HepG2 (cell line): ENCODE results near the gene CAPN14. TPM values are rescaled to one million over a fixed set of nuclear protein-coding genes. Genes with fewer than 3 reads are reported as not detected.

Source experiments
- ATAC-seq: fragments of 200-7000 bp; cut with Tn5 transposase; 3 replicates; pipeline ENCODE4 v1.9.1; 2020; ENCODE audit warnings: mild to moderate bottlenecking, moderate library complexity
- BruUV-seq: library from RNA; stranded (reverse); fragments of 400-500 nt; replicated peaks from 2 replicates; lab custom pipeline; 2021; lab: Mats Ljungman, UMichigan
- CTCF ChIA-PET: fragments of 300-600 bp; formaldehyde crosslinking; extraction: SDS; loops from one replicate; lab custom pipeline; 2021; ENCODE audit warnings: low total read pairs, inconsistent platforms, low intra/inter-chr PET ratio; lab: Yijun Ruan, JAX
- POLR2A ChIA-PET: fragments of 350-600 bp; sonication (Branson Sonifier 250); formaldehyde crosslinking; loops from one replicate; lab custom pipeline; 2020; ENCODE audit warnings: antibody characterized with exemption, inconsistent platforms; lab: Yijun Ruan, JAX
- DNase-seq: peaks from one replicate; pipeline ENCODE4 v3.0.0-alpha.2; 2015; ENCODE audit warnings: low spot score
- FAIRE-seq: peaks from 3 replicates; lab custom pipeline; 2011; peaks lifted over from hg19 to GRCh38; lab: Jason Lieb, UNC
- H2AFZ ChIP-seq: one replicate; pipeline ENCODE4 v1.6.1; 2011; ENCODE audit warnings: low read length, inconsistent platforms
- H3K27ac ChIP-seq: fragments of 300-600 bp; 3 replicates; pipeline ENCODE4 v1.8.0; 2011; ENCODE audit warnings: mixed run types, mild to moderate bottlenecking, mixed read lengths, low read length, inconsistent platforms; ENCODE audit not compliant: insufficient read depth; ENCODE audit errors: extremely low read length
- H3K27me3 ChIP-seq, 2 experiments: fragments of 200-600 bp in 1 of 2; 2 replicates in 1 of 2; 3 replicates in 1 of 2; pipeline versions ENCODE4 v1.6.0 to v1.8.0; 2011; ENCODE audit warnings: low read length in 2 of 2, mild to moderate bottlenecking in 2 of 2, moderate library complexity in 2 of 2, inconsistent platforms in 1 of 2; ENCODE audit not compliant: insufficient read depth in 2 of 2, control insufficient read depth in 1 of 2
- H3K36me3 ChIP-seq, 2 experiments: fragments of 200-600 bp in 1 of 2; replicated peaks in 1 of 2; 2 replicates in 1 of 2; 3 replicates in 1 of 2; pipeline versions ENCODE4 v1.5.1 to v1.8.0; 2011; ENCODE audit warnings: low read length in 2 of 2, inconsistent platforms in 1 of 2; ENCODE audit not compliant: insufficient read depth in 2 of 2, control insufficient read depth in 1 of 2
- H3K4me1 ChIP-seq: 2 replicates; pipeline ENCODE4 v1.5.1; 2012; ENCODE audit warnings: low read length, inconsistent platforms; ENCODE audit not compliant: insufficient read depth
- H3K4me2 ChIP-seq: 2 replicates; pipeline ENCODE4 v1.6.0; 2011; ENCODE audit warnings: low read depth, low read length, inconsistent platforms
- H3K4me3 ChIP-seq, 3 experiments: fragments of 200-600 bp in 1 of 3; sonication (generic), shearing (Covaris generic) in 1 of 3; replicated peaks in 1 of 3; 2 replicates each; pipeline ENCODE4 v1.5.1; 2011 to 2016; ENCODE audit warnings: low read length in 3 of 3, inconsistent platforms in 2 of 3, low read depth in 2 of 3, mild to moderate bottlenecking in 2 of 3, control low read depth in 1 of 3, mixed read lengths in 1 of 3; ENCODE audit not compliant: insufficient read depth in 1 of 3
- H3K79me2 ChIP-seq: one replicate; pipeline ENCODE4 v1.6.1; 2011; ENCODE audit warnings: low read length, inconsistent platforms; ENCODE audit not compliant: insufficient read depth
- H3K9ac ChIP-seq: 2 replicates; pipeline ENCODE4 v1.6.0; 2011; ENCODE audit warnings: mild to moderate bottlenecking, low read depth, low read length, inconsistent platforms; ENCODE audit not compliant: insufficient read depth
- H3K9me3 ChIP-seq: 2 replicates; pipeline ENCODE4 v1.5.1; 2012; ENCODE audit warnings: mild to moderate bottlenecking, low read length
- H4K20me1 ChIP-seq: 2 replicates; pipeline ENCODE4 v1.6.0; 2011; ENCODE audit warnings: inconsistent platforms, mild to moderate bottlenecking, low read length, moderate library complexity; ENCODE audit not compliant: insufficient read depth
- CHCHD3 ChIP-seq: sonication (generic); formaldehyde crosslinking; IDR thresholded peaks from 2 replicates; pipeline ENCODE4 v1.8.0; 2022; ENCODE audit warnings: mild to moderate bottlenecking, missing genetic modification reagents, moderate library complexity
- HNRNPUL1 ChIP-seq: fragments of 200-400 bp; formaldehyde crosslinking; IDR thresholded peaks from 2 replicates; pipeline ENCODE4 v1.6.1; 2017; ENCODE audit warnings: low read depth, mild to moderate bottlenecking, low read length, moderate library complexity
- NR2F6 ChIP-seq, 2 experiments: IDR thresholded peaks; 2 replicates each; pipeline ENCODE4 v1.6.1; 2016; ENCODE audit warnings: antibody characterized with exemption in 1 of 2, mild to moderate bottlenecking in 1 of 2
- RCOR2 ChIP-seq: IDR thresholded peaks from 2 replicates; pipeline ENCODE4 v1.6.1; 2016; ENCODE audit warnings: missing biosample characterization, missing genetic modification reagents
- ZNF496 ChIP-seq: sonication (generic); formaldehyde crosslinking; IDR thresholded peaks from 2 replicates; pipeline ENCODE4 v1.8.1; 2023; ENCODE audit warnings: mild to moderate bottlenecking, moderate library complexity, missing genetic modification reagents; ENCODE audit not compliant: insufficient replicate concordance
- ZNF564 ChIP-seq: sonication (generic); formaldehyde crosslinking; IDR thresholded peaks from 2 replicates; pipeline ENCODE4 v1.8.1; 2023; ENCODE audit warnings: mild to moderate bottlenecking, missing genetic modification reagents
- WGBS: methylation state at CpG from one replicate; pipeline ENCODE4 v1.1.6; 2017; ENCODE audit warnings: low lambda C conversion rate; 5-methylcytosine and 5-hydroxymethylcytosine counted together
- in situ Hi-C: cut with HindIII; loops from 2 replicates; pipeline ENCODE4 v1.10.0; 2017; ENCODE audit warnings: low pct_unique_long_range_greater_than_20kb; ENCODE audit not compliant: extremely low pct_ligation_motif_present
- intact Hi-C: fragments of 100-400 bp; cut with micrococcal nuclease; formaldehyde crosslinking; loops from one replicate; pipeline ENCODE4 v1.10.0; 2022; ENCODE audit not compliant: unreplicated experiment
- polyA plus RNA-seq, 8 experiments: library from polyadenylated mRNA; depleted of rRNA in 3 of 8; stranded (reverse) in 7 of 8; unstranded in 1 of 8; fragments of >200 nt; fragmentation: Illumina TruSeq in 4 of 8; extraction: Trizol in 4 of 8; gene quantifications; 2 replicates each; pipeline versions ENCODE4 v1.2.1 to v1.2.3, GENCODE V29; 2011 to 2016; ENCODE audit warnings: low read depth in 4 of 8, missing spikeins in 1 of 8, mixed read lengths in 1 of 8; ENCODE audit not compliant: insufficient read depth in 1 of 8
- total RNA-seq, 5 experiments: library from RNA; depleted of rRNA; stranded (reverse); fragments of >200 nt; fragmentation: Illumina TruSeq; extraction: Trizol; gene quantifications; 2 replicates each; pipeline ENCODE4 v1.2.3, GENCODE V29; 2016; ENCODE audit warnings: low read depth in 1 of 5
- TF ChIP-seq, protein P1 (sequence below): sonication (generic); formaldehyde crosslinking; IDR thresholded peaks from 2 replicates; pipeline ENCODE4 v1.5.0; 2020; ENCODE audit warnings: mild to moderate bottlenecking, missing genetic modification reagents
- TF ChIP-seq, protein P2 (sequence below): sonication (generic); formaldehyde crosslinking; IDR thresholded peaks from 2 replicates; pipeline ENCODE4 v1.4.0; 2020; ENCODE audit warnings: mild to moderate bottlenecking, missing genetic modification reagents

Gene CAPN14
- total and polyA plus RNA-seq, 2 of the 13 experiments (the other 11 are each of a cell fraction or from before 2014, with no cell fraction given) = not detected

GRCh38 chr2:31253356-31254131 lies 36.2 kb upstream of the CAPN14 start:
- Histone ChIP-seq H3K4me3 (no peak overlapping the region), H4K20me1 (no peaks in the 10 kb centered on the region), H3K4me1 (no peaks in the 10 kb centered on the region), H3K36me3 (no peaks in the 10 kb centered on the region), H3K79me2 (no peaks in the 10 kb centered on the region), H3K27ac (no peak overlapping the region), H3K9me3 (no peaks in the 10 kb centered on the region), H2AFZ (no peak overlapping the region), H3K4me2 (no peak overlapping the region), H3K9ac (no peak overlapping the region), H3K27me3 (peaks cover 2 to 16% of the 10 kb centered on the region in 2 experiments; a peak in 3 of 5 replicates)
- in situ Hi-C loops = no loop called here
- ATAC-seq (no peak), DNase-seq (no peak), FAIRE-seq (no peak)
- CTCF ChIA-PET = no interaction called here
- no TSS peak for BruUV-seq
- intact Hi-C loops = no loop called here
- POLR2A ChIA-PET = no interaction called here
- WGBS = 19% methylated on average over 13 of the region's 13 CpGs
- TF ChIP-seq, protein P1, sequence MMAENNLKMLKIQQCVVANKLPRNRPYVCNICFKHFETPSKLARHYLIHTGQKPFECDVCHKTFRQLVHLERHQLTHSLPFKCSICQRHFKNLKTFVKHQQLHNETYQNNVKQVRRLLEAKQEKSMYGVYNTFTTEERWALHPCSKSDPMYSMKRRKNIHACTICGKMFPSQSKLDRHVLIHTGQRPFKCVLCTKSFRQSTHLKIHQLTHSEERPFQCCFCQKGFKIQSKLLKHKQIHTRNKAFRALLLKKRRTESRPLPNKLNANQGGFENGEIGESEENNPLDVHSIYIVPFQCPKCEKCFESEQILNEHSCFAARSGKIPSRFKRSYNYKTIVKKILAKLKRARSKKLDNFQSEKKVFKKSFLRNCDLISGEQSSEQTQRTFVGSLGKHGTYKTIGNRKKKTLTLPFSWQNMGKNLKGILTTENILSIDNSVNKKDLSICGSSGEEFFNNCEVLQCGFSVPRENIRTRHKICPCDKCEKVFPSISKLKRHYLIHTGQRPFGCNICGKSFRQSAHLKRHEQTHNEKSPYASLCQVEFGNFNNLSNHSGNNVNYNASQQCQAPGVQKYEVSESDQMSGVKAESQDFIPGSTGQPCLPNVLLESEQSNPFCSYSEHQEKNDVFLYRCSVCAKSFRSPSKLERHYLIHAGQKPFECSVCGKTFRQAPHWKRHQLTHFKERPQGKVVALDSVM (CRISPR knock-in tag) = no peak
- TF ChIP-seq HNRNPUL1 (no peak), CHCHD3 (CRISPR knock-in tag) (no peak), ZNF496 (CRISPR knock-in tag) (no peak)

GRCh38 chr2:31251851-31252250 lies 34.5 kb upstream of the CAPN14 start:
- intact Hi-C loops = no loop called here
- H3K27me3 ChIP-seq = peaks cover 2 to 16% of the 10 kb centered on the region in 2 experiments; a peak in 3 of 5 replicates
- no peak for TF ChIP-seq NR2F6 (IDR thresholded peaks at IDR 0.05)
- TF ChIP-seq NR2F6 (CRISPR knock-in tag; IDR thresholded peaks at IDR 0.05) = no peak
- no peak for TF ChIP-seq ZNF564 (CRISPR knock-in tag)
- TF ChIP-seq RCOR2 = no peak
- TF ChIP-seq, protein P2, sequence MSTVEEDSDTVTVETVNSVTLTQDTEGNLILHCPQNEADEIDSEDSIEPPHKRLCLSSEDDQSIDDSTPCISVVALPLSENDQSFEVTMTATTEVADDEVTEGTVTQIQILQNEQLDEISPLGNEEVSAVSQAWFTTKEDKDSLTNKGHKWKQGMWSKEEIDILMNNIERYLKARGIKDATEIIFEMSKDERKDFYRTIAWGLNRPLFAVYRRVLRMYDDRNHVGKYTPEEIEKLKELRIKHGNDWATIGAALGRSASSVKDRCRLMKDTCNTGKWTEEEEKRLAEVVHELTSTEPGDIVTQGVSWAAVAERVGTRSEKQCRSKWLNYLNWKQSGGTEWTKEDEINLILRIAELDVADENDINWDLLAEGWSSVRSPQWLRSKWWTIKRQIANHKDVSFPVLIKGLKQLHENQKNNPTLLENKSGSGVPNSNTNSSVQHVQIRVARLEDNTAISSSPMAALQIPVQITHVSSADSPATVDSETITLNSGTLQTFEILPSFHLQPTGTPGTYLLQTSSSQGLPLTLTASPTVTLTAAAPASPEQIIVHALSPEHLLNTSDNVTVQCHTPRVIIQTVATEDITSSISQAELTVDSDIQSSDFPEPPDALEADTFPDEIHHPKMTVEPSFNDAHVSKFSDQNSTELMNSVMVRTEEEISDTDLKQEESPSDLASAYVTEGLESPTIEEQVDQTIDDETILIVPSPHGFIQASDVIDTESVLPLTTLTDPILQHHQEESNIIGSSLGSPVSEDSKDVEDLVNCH (CRISPR knock-in tag) = no peak
- FAIRE-seq (no peak), DNase-seq (no peak), ATAC-seq (peak; percentile 30; the same call in 2 of the 3 replicates)
- no peaks in the 10 kb centered on the region for H3K79me2 ChIP-seq
- ChIA-PET CTCF (no interaction called here), POLR2A (no interaction called here)
- no peak overlapping the region for H3K9ac ChIP-seq
- no peak overlapping the region for H2AFZ ChIP-seq
- no peak overlapping the region for H3K4me2 ChIP-seq
- H3K9me3 ChIP-seq = no peaks in the 10 kb centered on the region
- no peak overlapping the region for H3K4me3 ChIP-seq
- H4K20me1 ChIP-seq = no peaks in the 10 kb centered on the region
- no TSS peak for BruUV-seq
- H3K4me1 ChIP-seq = no peaks in the 10 kb centered on the region
- in situ Hi-C loops = no loop called here
- no peak overlapping the region for H3K27ac ChIP-seq
- H3K36me3 ChIP-seq = no peaks in the 10 kb centered on the region
- WGBS = 7% methylated on average over 6 of the region's 6 CpGs
